Suprapubic skin (tissue), 4 donors: Measurements from ENCODE around the gene ZNF423. TPM values are rescaled to one million over a fixed set of nuclear protein-coding genes. Genes with fewer than 3 reads are reported as not detected.
"Not testable (repeated sequence)": the region's sequence is repeated elsewhere in the genome, so short reads cannot be mapped to it uniquely, and the experiment has no call there.

Experiments
- DNase-seq, 2 donors: peaks; one replicate each; pipeline ENCODE4 v3.0.0-alpha.2; 2019; ENCODE audit warnings: low spot score in 2 of 2
- H3K27ac ChIP-seq: fragments of 200-600 bp; sonication (generic); one replicate; pipeline ENCODE4 v1.5.1; 2019
- H3K27me3 ChIP-seq: fragments of 200-600 bp; sonication (generic); one replicate; pipeline ENCODE4 v1.5.1; 2019
- H3K36me3 ChIP-seq: fragments of 200-600 bp; sonication (generic); one replicate; pipeline ENCODE4 v1.5.1; 2019
- H3K4me1 ChIP-seq: fragments of 200-600 bp; sonication (generic); one replicate; pipeline ENCODE4 v1.5.1; 2019
- H3K4me3 ChIP-seq: fragments of 200-600 bp; sonication (generic); one replicate; pipeline ENCODE4 v1.5.1; 2019; ENCODE audit warnings: mild to moderate bottlenecking
- H3K9me3 ChIP-seq: fragments of 200-600 bp; sonication (generic); one replicate; pipeline ENCODE4 v1.5.1; 2019
- EP300 ChIP-seq: sonication (generic); formaldehyde crosslinking; IDR thresholded peaks from one replicate; pipeline ENCODE4 v1.6.1; 2017; ENCODE audit warnings: antibody characterized with exemption
- POLR2A ChIP-seq, 2 donors: fragments of 450-650 bp; IDR thresholded peaks; one replicate each; pipeline ENCODE4 v1.6.1; 2017; ENCODE audit warnings: antibody characterized with exemption in 2 of 2, mild to moderate bottlenecking in 2 of 2, moderate library complexity in 2 of 2
- POLR2AphosphoS5 ChIP-seq, 3 donors: sonication (generic); formaldehyde crosslinking; IDR thresholded peaks; one replicate each; pipeline ENCODE4 v1.6.1; 2017; ENCODE audit warnings: antibody characterized with exemption in 3 of 3
- WGBS: methylation state at CpG from one replicate; pipeline ENCODE4 v1.1.5; 2018; 5-methylcytosine and 5-hydroxymethylcytosine counted together
- total RNA-seq, 4 donors: library from RNA; depleted of rRNA; stranded (reverse); fragments of >200 nt; gene quantifications; one replicate each; pipeline ENCODE4 v1.1.0, GENCODE V29; 2016
- TF ChIP-seq, protein P1 (sequence below), 2 donors: fragments of 200-600 bp in 1 of 2; fragments of 450-650 bp in 1 of 2; sonication (generic) in 1 of 2; IDR thresholded peaks; one replicate each; pipeline ENCODE4 v1.5.1; 2016 to 2019; ENCODE audit warnings: antibody characterized with exemption in 2 of 2, mild to moderate bottlenecking in 1 of 2, moderate library complexity in 1 of 2

The ZNF423 gene
- total RNA-seq, 4 donors from 2014 or later = 1.3 to 5.3 (median 1.9) TPM

DNA sequence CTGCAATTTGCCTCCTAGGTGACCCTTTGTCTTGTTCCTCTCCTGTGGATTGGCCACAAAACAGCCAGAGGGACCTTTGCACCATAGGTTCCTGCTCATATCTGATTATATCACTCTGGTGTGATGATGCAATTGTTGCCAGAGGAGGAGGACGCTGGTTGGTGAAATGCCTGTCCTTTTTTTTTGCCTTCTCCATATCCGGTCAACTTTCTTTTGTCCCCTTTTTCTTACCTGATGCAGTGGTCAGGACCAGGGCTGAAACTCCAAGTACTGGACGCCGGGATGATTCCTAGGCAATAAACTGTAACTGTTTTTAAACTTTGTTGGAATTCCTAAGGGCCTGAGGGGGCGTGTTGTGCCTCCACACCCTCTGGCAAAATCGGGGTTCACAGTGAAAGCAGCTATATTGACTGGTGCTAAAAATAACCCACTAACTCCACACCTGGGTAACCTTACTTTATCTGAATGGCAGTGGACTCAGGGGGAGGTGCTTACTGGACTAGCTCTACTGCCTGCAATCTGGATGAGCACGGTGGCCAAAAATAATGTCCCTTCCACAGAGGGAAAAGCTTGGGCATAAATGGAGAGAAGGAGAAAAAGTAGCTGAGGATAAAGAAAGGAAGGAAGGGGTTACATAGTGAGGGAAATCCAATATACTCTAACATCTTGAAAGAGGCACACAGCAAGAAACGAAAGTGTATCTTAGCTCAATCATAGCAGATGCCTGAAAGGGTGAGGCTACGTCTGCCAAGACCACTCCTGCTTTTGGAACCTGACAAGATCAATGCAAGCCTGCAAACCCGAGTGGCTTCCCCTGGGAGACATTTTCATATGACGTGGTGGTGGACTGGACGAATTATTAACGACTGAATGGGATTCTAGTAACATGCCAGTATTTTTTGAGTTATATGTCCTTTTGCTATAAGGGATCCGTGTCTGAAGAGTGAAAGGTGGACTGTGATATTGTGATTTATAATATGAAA is 28.4 kb upstream of the ZNF423 start:
- DNase-seq = no peak
- TF ChIP-seq EP300 (no peak), POLR2AphosphoS5 (IDR thresholded peaks at IDR 0.05) (no peak), POLR2A (IDR thresholded peaks at IDR 0.05) (no peak)
- TF ChIP-seq, protein P1, sequence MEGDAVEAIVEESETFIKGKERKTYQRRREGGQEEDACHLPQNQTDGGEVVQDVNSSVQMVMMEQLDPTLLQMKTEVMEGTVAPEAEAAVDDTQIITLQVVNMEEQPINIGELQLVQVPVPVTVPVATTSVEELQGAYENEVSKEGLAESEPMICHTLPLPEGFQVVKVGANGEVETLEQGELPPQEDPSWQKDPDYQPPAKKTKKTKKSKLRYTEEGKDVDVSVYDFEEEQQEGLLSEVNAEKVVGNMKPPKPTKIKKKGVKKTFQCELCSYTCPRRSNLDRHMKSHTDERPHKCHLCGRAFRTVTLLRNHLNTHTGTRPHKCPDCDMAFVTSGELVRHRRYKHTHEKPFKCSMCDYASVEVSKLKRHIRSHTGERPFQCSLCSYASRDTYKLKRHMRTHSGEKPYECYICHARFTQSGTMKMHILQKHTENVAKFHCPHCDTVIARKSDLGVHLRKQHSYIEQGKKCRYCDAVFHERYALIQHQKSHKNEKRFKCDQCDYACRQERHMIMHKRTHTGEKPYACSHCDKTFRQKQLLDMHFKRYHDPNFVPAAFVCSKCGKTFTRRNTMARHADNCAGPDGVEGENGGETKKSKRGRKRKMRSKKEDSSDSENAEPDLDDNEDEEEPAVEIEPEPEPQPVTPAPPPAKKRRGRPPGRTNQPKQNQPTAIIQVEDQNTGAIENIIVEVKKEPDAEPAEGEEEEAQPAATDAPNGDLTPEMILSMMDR (IDR thresholded peaks at IDR 0.05) = no peak
- H3K36me3 ChIP-seq = no peaks in the 10 kb centered on the region
- peaks cover 4% of the 10 kb centered on the region for H3K27me3 ChIP-seq
- WGBS = 56% methylated on average over 14 of the region's 14 CpGs
- H3K4me1 ChIP-seq = no peaks in the 10 kb centered on the region
- H3K4me3 ChIP-seq = no peak overlapping the region
- no peak overlapping the region for H3K27ac ChIP-seq
- no peaks in the 10 kb centered on the region for H3K9me3 ChIP-seq

DNA sequence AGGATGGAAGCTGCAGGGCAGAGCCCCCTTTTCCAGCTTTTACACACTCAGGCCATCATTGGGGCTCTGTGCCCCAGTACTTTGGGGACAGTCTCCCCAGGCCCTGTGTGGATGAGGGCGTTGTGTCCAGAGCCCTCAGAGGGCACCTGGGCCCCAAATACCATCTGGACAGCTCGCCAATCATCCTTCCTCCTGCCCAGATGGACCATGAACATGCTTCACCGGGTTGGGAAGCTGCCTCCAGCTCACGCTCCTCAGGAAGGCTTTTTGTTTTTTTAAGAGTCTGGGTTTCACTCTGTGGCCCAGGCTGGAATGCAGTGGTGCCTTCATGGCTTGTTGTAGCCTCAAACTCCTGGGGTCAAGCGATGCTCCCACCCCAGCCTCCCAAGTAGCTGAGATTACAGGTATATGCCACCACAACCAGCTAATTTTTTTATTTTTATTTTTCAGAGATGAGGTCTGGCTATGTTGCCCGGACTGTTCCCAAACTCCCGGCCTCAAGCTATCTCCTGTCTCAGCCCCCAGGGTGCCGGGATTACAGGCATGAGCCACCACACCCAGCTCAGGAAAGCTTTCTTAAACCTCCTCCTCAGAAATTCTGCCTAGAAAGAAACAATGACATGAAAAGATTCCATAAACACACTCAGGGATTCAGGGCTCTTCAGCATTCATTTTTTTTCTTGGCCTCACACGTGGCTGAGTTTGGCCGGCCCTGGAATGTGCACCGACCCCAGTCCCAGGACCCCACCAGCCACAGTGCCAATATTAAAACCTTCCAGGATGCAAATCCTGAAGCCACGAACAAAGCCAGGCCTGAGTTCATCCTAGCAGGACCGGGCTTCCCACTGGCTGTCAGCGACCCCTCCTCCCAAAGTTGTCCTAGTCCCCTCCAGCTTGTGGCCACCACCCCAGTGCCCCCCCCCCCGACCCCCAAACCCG is 27.4 kb upstream of the ZNF423 start:
- Histone ChIP-seq H3K27me3 (peaks cover 9% of the 10 kb centered on the region), H3K27ac (no peak overlapping the region), H3K4me1 (no peaks in the 10 kb centered on the region), H3K9me3 (no peaks in the 10 kb centered on the region), H3K4me3 (no peak overlapping the region), H3K36me3 (no peaks in the 10 kb centered on the region)
- WGBS = 66% methylated on average over 16 of the region's 16 CpGs
- TF ChIP-seq POLR2A (IDR thresholded peaks at IDR 0.05) = no peak
- TF ChIP-seq EP300 = no peak
- TF ChIP-seq, protein P1 (IDR thresholded peaks at IDR 0.05) = no peak
- no peak for DNase-seq

GRCh38 chr16:49881890-49882289 is 26.0 kb upstream of the ZNF423 start:
- DNase-seq = no peak
- 78% methylated on average over 7 of the region's 7 CpGs for WGBS
- TF ChIP-seq EP300 = no peak
- no peak for TF ChIP-seq POLR2A (IDR thresholded peaks at IDR 0.05)
- TF ChIP-seq POLR2AphosphoS5 (IDR thresholded peaks at IDR 0.05) = no peak
- TF ChIP-seq, protein P1 (IDR thresholded peaks at IDR 0.05) = no peak
- peaks cover under 1% of the 10 kb centered on the region for H3K4me1 ChIP-seq
- H3K4me3 ChIP-seq = no peak overlapping the region
- no peak overlapping the region for H3K27ac ChIP-seq
- no peaks in the 10 kb centered on the region for H3K9me3 ChIP-seq
- H3K36me3 ChIP-seq = no peaks in the 10 kb centered on the region
- peaks cover 18% of the 10 kb centered on the region for H3K27me3 ChIP-seq

DNA sequence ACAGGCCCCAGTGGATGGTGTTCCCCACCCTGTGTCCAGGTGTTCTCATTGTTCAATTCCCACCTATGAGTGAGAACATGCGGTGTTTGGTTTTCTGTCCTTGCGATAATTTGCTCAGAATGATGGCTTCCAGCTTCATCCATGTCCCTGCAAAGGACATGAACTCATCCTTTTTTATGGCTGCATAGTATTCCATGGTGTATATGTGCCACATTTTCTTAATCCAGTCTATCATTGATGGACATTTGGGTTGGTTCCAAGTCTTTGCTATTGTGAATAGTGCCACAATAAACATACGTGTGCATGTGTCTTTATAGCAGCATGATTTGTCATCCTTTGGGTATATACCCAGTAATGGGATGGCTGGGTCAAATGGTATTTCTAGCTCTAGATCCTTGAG is 22.6 kb upstream of the ZNF423 start:
- H3K4me3 ChIP-seq = not testable (repeated sequence)
- H3K27me3 ChIP-seq = peaks cover 22% of the 10 kb centered on the region
- 94% methylated on average over 3 of the region's 3 CpGs for WGBS

GRCh38 chr16:49876716-49877129 is 20.8 kb upstream of the ZNF423 start:
- H3K9me3 ChIP-seq = no peaks in the 10 kb centered on the region
- H3K36me3 ChIP-seq = no peaks in the 10 kb centered on the region
- peak overlapping the region; percentile 43 for H3K4me3 ChIP-seq
- peaks cover 22% of the 10 kb centered on the region for H3K27me3 ChIP-seq
- TF ChIP-seq, protein P1 (IDR thresholded peaks at IDR 0.05) = peak; percentile 14 to 96
- no peak for TF ChIP-seq POLR2A (IDR thresholded peaks at IDR 0.05)
- peaks cover 11% of the 10 kb centered on the region for H3K4me1 ChIP-seq
- H3K27ac ChIP-seq = peak overlapping the region; percentile 5
- 7% methylated on average over 10 of the region's 22 CpGs for WGBS
- DNase-seq = peak; percentile 82 to 85

More for the DNA sequence above, 22.6 kb upstream of the ZNF423 start:
- H3K27ac ChIP-seq, H3K9me3 ChIP-seq, H3K36me3 ChIP-seq, DNase-seq: not testable (repeated sequence)
- peaks cover 11% of the 10 kb centered on the region for H3K4me1 ChIP-seq
